GM12878 (cell line): ENCODE data around the gene TMTC1. TPM values are rescaled to one million over a fixed set of nuclear protein-coding genes. Genes with fewer than 3 reads are reported as not detected.

ENCODE experiments used
- ATAC-seq: fragments of 200-7000 bp; cut with Tn5 transposase; 3 replicates; pipeline ENCODE4 v1.9.1; 2020; ENCODE audit warnings: mild to moderate bottlenecking, moderate library complexity
- BruUV-seq: library from RNA; stranded (reverse); fragments of 400-500 nt; replicated peaks from 2 replicates; lab custom pipeline; 2021; lab: Mats Ljungman, UMichigan
- CTCF ChIA-PET: fragments of 300-600 bp; sonication (Branson Sonifier 250); formaldehyde crosslinking; extraction: SDS; loops from one replicate; lab custom pipeline; 2021; ENCODE audit warnings: inconsistent platforms; lab: Yijun Ruan, JAX
- POLR2A ChIA-PET: fragments of 350-600 bp; formaldehyde crosslinking; extraction: SDS; loops from one replicate; lab custom pipeline; 2021; ENCODE audit warnings: inconsistent platforms; lab: Charles Lee
- RAD21 ChIA-PET: fragments of 300-600 bp; sonication (Branson Sonifier 250); formaldehyde crosslinking; loops from one replicate; lab custom pipeline; 2023; ENCODE audit warnings: antibody characterized with exemption; ENCODE audit not compliant: unreplicated experiment; lab: Charles Lee
- SMC1A ChIA-PET: fragments of 300-600 bp; sonication (Branson Sonifier 250); formaldehyde crosslinking; loops from one replicate; lab custom pipeline; 2023; ENCODE audit not compliant: unreplicated experiment, uncharacterized antibody; lab: Charles Lee
- DNase-seq: peaks from one replicate; pipeline ENCODE4 v3.0.0-alpha.2; 2011; ENCODE audit warnings: low read depth, low spot score
- FAIRE-seq: peaks from 3 replicates; lab custom pipeline; 2011; peaks lifted over from hg19 to GRCh38; lab: Jason Lieb, UNC
- H2AFZ ChIP-seq: 2 replicates; pipeline ENCODE4 v1.6.0; 2011; ENCODE audit warnings: low read depth, low read length, control low read depth; ENCODE audit not compliant: control insufficient read depth
- H3K27ac ChIP-seq: 2 replicates; pipeline ENCODE4 v1.5.1; 2011; ENCODE audit warnings: control low read depth; ENCODE audit not compliant: control insufficient read depth, insufficient read depth
- H3K27me3 ChIP-seq, 2 experiments: replicated peaks in 1 of 2; 2 replicates each; pipeline versions ENCODE4 v1.6.0 to v1.6.1; 2011; ENCODE audit warnings: low read length in 1 of 2; ENCODE audit not compliant: control insufficient read depth in 2 of 2, insufficient read depth in 2 of 2
- H3K36me3 ChIP-seq, 2 experiments: 2 replicates each; pipeline ENCODE4 v1.5.1; 2011; ENCODE audit warnings: low read length in 1 of 2; ENCODE audit not compliant: control insufficient read depth in 2 of 2, insufficient read depth in 2 of 2
- H3K4me1 ChIP-seq: 2 replicates; pipeline ENCODE4 v1.6.1; 2011; ENCODE audit warnings: mild to moderate bottlenecking, low read length, moderate library complexity, mixed read lengths; ENCODE audit not compliant: control insufficient read depth, insufficient read depth
- H3K4me2 ChIP-seq: 2 replicates; pipeline ENCODE4 v1.6.0; 2011; ENCODE audit warnings: control low read depth; ENCODE audit not compliant: control insufficient read depth, insufficient read depth
- H3K4me3 ChIP-seq: fragments of 200-600 bp; sonication (generic); 2 replicates; pipeline ENCODE4 v1.5.1; 2016
- H3K79me2 ChIP-seq: 2 replicates; pipeline ENCODE4 v1.6.0; 2011; ENCODE audit warnings: low read length; ENCODE audit not compliant: control insufficient read depth, insufficient read depth
- H3K9ac ChIP-seq: 2 replicates; pipeline ENCODE4 v1.8.0; 2011; ENCODE audit warnings: low read length, control low read depth, mixed read lengths; ENCODE audit not compliant: control insufficient read depth, insufficient read depth
- H3K9me3 ChIP-seq: replicated peaks from 3 replicates; pipeline ENCODE4 v1.5.1; 2011; ENCODE audit warnings: mild to moderate bottlenecking, low read length; ENCODE audit not compliant: control insufficient read depth, insufficient read depth
- H4K20me1 ChIP-seq: 2 replicates; pipeline ENCODE4 v1.6.0; 2011; ENCODE audit not compliant: control insufficient read depth, insufficient read depth
- BCL11A ChIP-seq: IDR thresholded peaks from 2 replicates; pipeline ENCODE4 v1.6.1; 2011; ENCODE audit warnings: low read depth, low read length
- CHD2 ChIP-seq: IDR thresholded peaks from 2 replicates; pipeline ENCODE4 v1.6.1; 2011; ENCODE audit warnings: low read depth, low read length, improper control_type of control experiment, borderline replicate concordance
- FOXK2 ChIP-seq: fragments of 450-650 bp; IDR thresholded peaks from 2 replicates; pipeline ENCODE4 v1.6.1; 2017; ENCODE audit warnings: mild to moderate bottlenecking, moderate library complexity
- FOXM1 ChIP-seq: IDR thresholded peaks from 2 replicates; pipeline ENCODE4 v1.6.1; 2012; ENCODE audit warnings: low read depth, mild to moderate bottlenecking, inconsistent platforms, low read length, moderate library complexity
- HCFC1 ChIP-seq: fragments of 150-350 bp; IDR thresholded peaks from 2 replicates; pipeline ENCODE4 v1.6.1; 2014; ENCODE audit warnings: low read length
- HDAC2 ChIP-seq: fragments of 200-600 bp; sonication (generic); IDR thresholded peaks from 2 replicates; pipeline ENCODE4 v1.6.1; 2017
- IRF4 ChIP-seq: IDR thresholded peaks from 2 replicates; pipeline ENCODE4 v1.6.1; 2011; ENCODE audit warnings: low read depth, low read length
- MEF2B ChIP-seq: fragments of 450-650 bp; IDR thresholded peaks from 2 replicates; pipeline ENCODE4 v1.6.1; 2018; ENCODE audit warnings: mild to moderate bottlenecking, moderate library complexity; ENCODE audit not compliant: partially characterized antibody, poor library complexity, severe bottlenecking
- MLLT1 ChIP-seq: fragments of 450-650 bp; IDR thresholded peaks from 2 replicates; pipeline ENCODE4 v1.6.1; 2016; ENCODE audit warnings: mild to moderate bottlenecking
- MTA2 ChIP-seq: fragments of 450-650 bp; IDR thresholded peaks from 2 replicates; pipeline ENCODE4 v1.6.1; 2016; ENCODE audit warnings: low read depth, mild to moderate bottlenecking, moderate library complexity
- MTA3 ChIP-seq: IDR thresholded peaks from 2 replicates; pipeline ENCODE4 v1.6.1; 2012; ENCODE audit warnings: low read length, inconsistent platforms, borderline replicate concordance
- POLR2A ChIP-seq: IDR thresholded peaks from 2 replicates; pipeline ENCODE4 v1.6.1; 2011; ENCODE audit warnings: low read depth, mild to moderate bottlenecking, low read length
- POLR2AphosphoS5 ChIP-seq: IDR thresholded peaks from 2 replicates; pipeline ENCODE4 v1.6.1; 2011; ENCODE audit warnings: mild to moderate bottlenecking, low read length, inconsistent platforms
- RAD21 ChIP-seq: IDR thresholded peaks from 2 replicates; pipeline ENCODE4 v1.6.1; 2011; ENCODE audit warnings: mild to moderate bottlenecking, low read depth, low read length, moderate library complexity; ENCODE audit not compliant: insufficient read depth
- USF2 ChIP-seq: IDR thresholded peaks from 2 replicates; pipeline ENCODE4 v1.6.1; 2011; ENCODE audit warnings: low read depth, low read length, improper control_type of control experiment, borderline replicate concordance
- ZNF274 ChIP-seq: IDR thresholded peaks from one replicate; pipeline ENCODE4 v1.8.0; 2011; ENCODE audit not compliant: insufficient read length, insufficient read depth
- ZNF384 ChIP-seq: IDR thresholded peaks from 2 replicates; pipeline ENCODE4 v1.6.1; 2012; ENCODE audit warnings: low read depth, mild to moderate bottlenecking, low read length, improper control_type of control experiment, borderline replicate concordance
- ZNF622 ChIP-seq: fragments of 450-650 bp; IDR thresholded peaks from 2 replicates; pipeline ENCODE4 v1.6.1; 2017; ENCODE audit warnings: mild to moderate bottlenecking, inconsistent platforms
- ZZZ3 ChIP-seq: IDR thresholded peaks from 2 replicates; pipeline ENCODE4 v1.6.1; 2011; ENCODE audit warnings: low read depth; ENCODE audit not compliant: control insufficient read depth, insufficient read length
- WGBS: methylation state at CpG from one replicate; pipeline ENCODE4 v1.1.6; 2016; ENCODE audit warnings: low lambda C conversion rate; ENCODE audit not compliant: insufficient replicate concordance, insufficient coverage; ENCODE audit errors: missing lambda C conversion rate; 5-methylcytosine and 5-hydroxymethylcytosine counted together
- in situ Hi-C: fragments of 300-500 bp; cut with MboI; formaldehyde crosslinking; loops from 9 replicates; pipeline ENCODE4 v1.14.3; 2018; ENCODE audit warnings: mixed read lengths
- intact Hi-C: fragments of 100-400 bp; cut with micrococcal nuclease; formaldehyde crosslinking; loops from one replicate; pipeline ENCODE4 v1.14.2; 2022; ENCODE audit not compliant: unreplicated experiment
- polyA plus RNA-seq, 11 experiments: library from polyadenylated mRNA; depleted of rRNA in 4 of 11; unstranded in 6 of 11; stranded (reverse) in 5 of 11; fragments of >200 nt; fragmentation: Nextera tagmentation in 4 of 11; fragmentation: Illumina TruSeq in 1 of 11; extraction: Ambion mirVana in 4 of 11; extraction: Trizol in 1 of 11; gene quantifications; 1 replicate in 1 of 11; 2 replicates in 10 of 11; pipeline versions ENCODE4 v1.2.1 to v1.2.3, GENCODE V29; 2011 to 2016; ENCODE audit warnings: inconsistent platforms in 2 of 11, missing spikeins in 2 of 11, low read depth in 1 of 11
- total RNA-seq, 4 experiments: library from RNA; depleted of rRNA in 3 of 4; stranded (reverse); fragments of >200 nt in 3 of 4; fragmentation: Illumina TruSeq in 1 of 4; extraction: Trizol in 1 of 4; gene quantifications; 2 replicates each; pipeline versions ENCODE4 v1.2.1 to v1.2.3, GENCODE V29; 2013 to 2021
- TF ChIP-seq, protein P1 (sequence below): fragments of 450-650 bp; IDR thresholded peaks from 2 replicates; pipeline ENCODE4 v1.6.1; 2016; ENCODE audit warnings: mild to moderate bottlenecking, moderate library complexity, borderline replicate concordance

TMTC1 gene
- total and polyA plus RNA-seq, 10 of the 15 experiments (the other 5 are each of a cell fraction or from before 2014, with no cell fraction given): 0.10 to 20.9 (median 0.57) TPM

GRCh38 chr12:29551812-29552211, 231.9 kb downstream of the TMTC1 start (continued):
- TF ChIP-seq POLR2A: no peak

DNA sequence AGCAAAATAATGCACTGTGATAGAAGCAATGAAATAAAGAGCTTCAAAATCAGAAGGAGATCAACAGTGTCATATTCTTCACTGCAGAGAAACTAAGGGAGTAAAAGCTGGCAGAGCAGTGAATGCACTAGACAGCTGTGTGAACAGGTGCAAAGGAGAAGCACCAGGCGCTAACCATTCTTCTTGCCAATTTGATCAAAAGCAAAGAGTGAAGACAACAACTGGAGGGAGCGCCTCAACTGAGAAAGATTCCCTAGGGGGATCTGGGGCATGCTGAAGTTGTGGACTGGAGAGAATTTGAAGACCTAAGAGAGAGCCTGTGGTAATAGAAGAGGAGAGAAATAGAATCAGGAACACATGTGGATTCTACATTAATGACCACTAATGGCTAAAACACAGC, 235.9 kb downstream of the TMTC1 start:
- 48% methylated on average over 2 of the region's 2 CpGs for WGBS
- TF ChIP-seq BCL11A (no peak), MEF2B (no peak), CHD2 (no peak), HCFC1 (no peak), ZNF622 (no peak), HDAC2 (no peak), MLLT1 (no peak), ZZZ3 (no peak), IRF4 (no peak), FOXM1 (no peak), MTA3 (no peak), POLR2AphosphoS5 (no peak), MTA2 (no peak), RAD21 (no peak), FOXK2 (no peak), ZNF384 (no peak), ZNF274 (no peak), USF2 (no peak)
- TF ChIP-seq, protein P1, sequence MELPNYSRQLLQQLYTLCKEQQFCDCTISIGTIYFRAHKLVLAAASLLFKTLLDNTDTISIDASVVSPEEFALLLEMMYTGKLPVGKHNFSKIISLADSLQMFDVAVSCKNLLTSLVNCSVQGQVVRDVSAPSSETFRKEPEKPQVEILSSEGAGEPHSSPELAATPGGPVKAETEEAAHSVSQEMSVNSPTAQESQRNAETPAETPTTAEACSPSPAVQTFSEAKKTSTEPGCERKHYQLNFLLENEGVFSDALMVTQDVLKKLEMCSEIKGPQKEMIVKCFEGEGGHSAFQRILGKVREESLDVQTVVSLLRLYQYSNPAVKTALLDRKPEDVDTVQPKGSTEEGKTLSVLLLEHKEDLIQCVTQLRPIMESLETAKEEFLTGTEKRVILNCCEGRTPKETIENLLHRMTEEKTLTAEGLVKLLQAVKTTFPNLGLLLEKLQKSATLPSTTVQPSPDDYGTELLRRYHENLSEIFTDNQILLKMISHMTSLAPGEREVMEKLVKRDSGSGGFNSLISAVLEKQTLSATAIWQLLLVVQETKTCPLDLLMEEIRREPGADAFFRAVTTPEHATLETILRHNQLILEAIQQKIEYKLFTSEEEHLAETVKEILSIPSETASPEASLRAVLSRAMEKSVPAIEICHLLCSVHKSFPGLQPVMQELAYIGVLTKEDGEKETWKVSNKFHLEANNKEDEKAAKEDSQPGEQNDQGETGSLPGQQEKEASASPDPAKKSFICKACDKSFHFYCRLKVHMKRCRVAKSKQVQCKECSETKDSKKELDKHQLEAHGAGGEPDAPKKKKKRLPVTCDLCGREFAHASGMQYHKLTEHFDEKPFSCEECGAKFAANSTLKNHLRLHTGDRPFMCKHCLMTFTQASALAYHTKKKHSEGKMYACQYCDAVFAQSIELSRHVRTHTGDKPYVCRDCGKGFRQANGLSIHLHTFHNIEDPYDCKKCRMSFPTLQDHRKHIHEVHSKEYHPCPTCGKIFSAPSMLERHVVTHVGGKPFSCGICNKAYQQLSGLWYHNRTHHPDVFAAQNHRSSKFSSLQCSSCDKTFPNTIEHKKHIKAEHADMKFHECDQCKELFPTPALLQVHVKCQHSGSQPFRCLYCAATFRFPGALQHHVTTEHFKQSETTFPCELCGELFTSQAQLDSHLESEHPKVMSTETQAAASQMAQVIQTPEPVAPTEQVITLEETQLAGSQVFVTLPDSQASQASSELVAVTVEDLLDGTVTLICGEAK: no peak
- intact Hi-C loops (no loop called here), in situ Hi-C loops (no loop called here)
- no peak for FAIRE-seq
- Histone ChIP-seq H3K9ac (no peak overlapping the region), H3K4me2 (no peak overlapping the region), H3K36me3 (no peaks in the 10 kb centered on the region), H3K9me3 (no peaks in the 10 kb centered on the region), H3K4me3 (no peak overlapping the region), H3K4me1 (peaks cover 5% of the 10 kb centered on the region), H3K79me2 (no peaks in the 10 kb centered on the region), H3K27ac (no peak overlapping the region), H2AFZ (no peak overlapping the region), H3K27me3 (no peaks in the 10 kb centered on the region), H4K20me1 (no peaks in the 10 kb centered on the region)
- no peak for DNase-seq
- ATAC-seq: no peak
- ChIA-PET SMC1A (interaction anchor here (1.1 to 5.4 kb wide), 2 partner anchors 26 to 143 kb away, joined by 3 to 37 read pairs; no protein-coding TSS in a partner anchor), POLR2A (no interaction called here), RAD21 (interaction anchor here (0.7 kb wide), 1 partner anchor 12 kb away, joined by 3 read pairs; no protein-coding TSS in a partner anchor), CTCF (no interaction called here)
- no TSS peak for BruUV-seq
